ENCODE measurements around the gene ABCD1. TPM values are rescaled to one million over a fixed set of nuclear protein-coding genes. Genes with fewer than 3 reads are reported as not detected.

ABCD1 gene
- total RNA-seq, 1 experiment from 2014 or later, result 39.1 TPM

DNA sequence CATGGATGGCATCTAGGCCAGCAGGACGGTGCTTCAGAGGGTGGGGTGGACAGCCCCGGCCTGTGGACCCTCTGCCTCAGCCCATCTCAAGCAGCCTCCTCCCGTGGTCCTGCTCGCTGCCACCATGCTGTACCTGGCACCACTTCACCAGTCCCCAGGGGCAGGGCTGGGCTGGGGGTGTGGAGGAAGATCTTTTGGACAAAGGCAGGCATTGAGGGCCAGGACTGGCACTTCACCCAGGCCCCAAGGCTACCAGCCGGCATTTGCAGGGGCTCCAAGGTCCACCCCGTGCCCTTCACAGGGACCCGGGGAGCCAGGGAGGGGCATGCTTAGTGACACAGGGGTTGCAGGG is 40.1 kb downstream of the ABCD1 start:
- peak; percentile 4 for DNase-seq (ENCODE audit: low read depth, low spot score)
- in situ Hi-C loops (cut with HindIII; ENCODE audit: low pct_unique_long_range_greater_than_20kb, low sequenced_read_pairs), result no loop called here

DNA sequence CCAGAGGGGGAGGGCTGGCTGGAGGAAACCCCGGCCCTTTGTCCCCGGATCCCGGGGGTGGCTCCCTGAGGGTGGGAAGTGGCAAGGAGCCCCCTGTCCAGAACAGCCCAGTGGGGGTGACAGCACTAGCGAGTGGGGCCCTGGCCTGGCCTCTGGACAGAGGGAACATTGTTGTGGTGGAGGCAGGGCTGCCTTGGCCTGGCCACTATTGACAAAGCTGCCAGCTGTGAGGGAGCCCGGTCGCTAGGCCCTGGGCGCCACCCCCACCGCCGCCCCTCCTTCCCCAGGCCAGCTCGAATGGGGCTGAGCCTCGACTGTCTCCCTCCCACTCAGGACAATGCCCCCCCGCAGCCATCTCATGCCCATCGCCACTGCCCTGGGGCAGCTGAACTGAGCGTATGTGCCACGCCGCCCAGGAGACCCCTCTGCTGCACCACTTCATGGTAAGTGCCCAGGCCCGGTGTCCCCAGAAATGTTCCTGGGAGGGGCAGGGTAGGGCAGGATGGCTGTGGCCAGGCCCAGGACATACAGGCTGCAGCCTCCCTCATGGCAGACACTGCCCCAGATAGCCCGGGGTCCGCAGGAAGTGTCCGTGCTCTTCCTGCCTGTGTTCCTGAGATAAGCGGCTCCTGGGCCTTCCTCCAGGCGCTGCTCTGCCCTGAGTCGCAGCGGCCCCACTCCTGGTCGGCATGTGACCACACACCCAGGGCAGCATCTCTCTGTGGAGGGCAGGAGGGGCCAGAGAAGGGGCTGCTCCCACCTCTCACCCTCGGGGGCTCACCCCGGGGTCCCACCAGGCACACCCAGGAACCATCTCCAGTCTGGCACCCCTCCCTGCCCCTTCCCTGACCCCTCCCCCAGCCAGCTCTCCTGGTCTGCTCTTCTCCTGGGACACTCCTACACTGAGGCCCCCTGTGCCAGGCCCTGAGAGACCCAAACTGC is 40.8 kb downstream of the ABCD1 start:
- DNase-seq (ENCODE audit: low read depth, low spot score), result peak; percentile 20
- in situ Hi-C loops (cut with HindIII; ENCODE audit: low pct_unique_long_range_greater_than_20kb, low sequenced_read_pairs), result no loop called here

DNA sequence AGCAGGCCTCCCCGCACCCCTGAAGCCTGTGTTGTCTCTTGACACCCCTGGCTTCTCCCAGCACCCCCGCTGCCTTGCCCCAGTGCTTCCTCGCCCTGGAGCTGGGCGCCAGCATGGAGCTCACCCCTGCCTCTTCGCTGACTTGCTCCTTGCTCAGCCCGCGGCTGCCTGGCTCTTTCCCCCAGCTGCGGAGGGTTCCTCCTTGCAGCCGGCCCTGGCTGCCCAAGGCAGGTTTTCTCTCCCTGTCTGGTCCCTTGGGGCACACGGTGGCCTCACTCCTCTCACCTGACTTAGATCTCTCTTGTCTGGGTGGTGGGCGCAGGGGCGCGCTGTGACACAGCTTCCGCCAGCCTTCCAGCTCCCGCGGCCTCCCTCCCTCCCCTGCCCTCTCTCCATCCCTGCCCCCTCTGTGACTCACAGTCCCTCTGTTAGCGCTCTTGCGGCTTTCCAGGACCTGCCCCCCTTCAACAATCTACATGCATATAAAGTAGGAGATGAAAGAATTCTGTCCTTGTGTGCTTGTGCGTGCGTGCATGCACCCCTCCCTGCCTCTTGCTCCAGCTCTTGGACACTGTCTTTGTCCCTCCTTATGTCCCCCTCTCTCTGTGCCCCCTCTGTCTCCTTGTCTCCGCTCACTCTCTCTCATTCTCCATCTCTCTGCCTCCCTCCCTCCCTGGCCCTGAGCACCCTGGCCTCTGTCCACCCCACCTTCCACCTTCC is 41.6 kb downstream of the ABCD1 start:
- DNase-seq (ENCODE audit: low read depth, low spot score), result peak; percentile 31
- in situ Hi-C loops (cut with HindIII; ENCODE audit: low pct_unique_long_range_greater_than_20kb, low sequenced_read_pairs), result no loop called here

DNA sequence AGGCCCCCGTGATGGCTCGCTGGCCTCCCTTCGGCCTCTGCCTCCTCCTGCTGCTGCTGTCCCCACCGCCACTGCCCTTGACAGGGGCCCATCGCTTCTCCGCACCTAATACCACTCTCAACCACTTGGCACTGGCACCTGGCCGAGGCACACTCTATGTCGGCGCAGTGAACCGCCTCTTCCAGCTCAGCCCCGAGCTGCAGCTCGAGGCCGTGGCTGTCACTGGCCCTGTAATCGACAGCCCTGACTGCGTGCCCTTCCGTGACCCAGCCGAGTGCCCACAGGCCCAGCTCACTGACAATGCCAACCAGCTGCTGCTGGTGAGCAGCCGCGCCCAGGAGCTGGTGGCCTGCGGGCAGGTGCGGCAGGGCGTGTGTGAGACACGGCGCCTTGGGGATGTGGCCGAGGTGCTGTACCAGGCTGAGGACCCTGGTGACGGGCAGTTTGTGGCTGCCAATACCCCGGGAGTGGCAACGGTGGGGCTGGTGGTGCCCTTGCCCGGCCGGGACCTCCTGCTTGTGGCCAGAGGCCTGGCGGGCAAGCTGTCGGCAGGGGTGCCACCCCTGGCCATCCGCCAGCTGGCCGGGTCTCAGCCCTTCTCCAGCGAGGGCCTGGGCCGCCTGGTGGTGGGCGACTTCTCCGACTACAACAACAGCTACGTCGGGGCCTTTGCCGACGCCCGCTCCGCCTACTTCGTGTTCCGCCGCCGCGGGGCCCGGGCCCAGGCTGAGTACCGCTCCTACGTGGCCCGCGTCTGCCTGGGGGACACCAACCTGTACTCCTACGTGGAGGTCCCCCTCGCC is 42.4 kb downstream of the ABCD1 start:
- DNase-seq (ENCODE audit: low read depth, low spot score), result no peak
- in situ Hi-C loops (cut with HindIII; ENCODE audit: low pct_unique_long_range_greater_than_20kb, low sequenced_read_pairs), result no loop called here

DNA sequence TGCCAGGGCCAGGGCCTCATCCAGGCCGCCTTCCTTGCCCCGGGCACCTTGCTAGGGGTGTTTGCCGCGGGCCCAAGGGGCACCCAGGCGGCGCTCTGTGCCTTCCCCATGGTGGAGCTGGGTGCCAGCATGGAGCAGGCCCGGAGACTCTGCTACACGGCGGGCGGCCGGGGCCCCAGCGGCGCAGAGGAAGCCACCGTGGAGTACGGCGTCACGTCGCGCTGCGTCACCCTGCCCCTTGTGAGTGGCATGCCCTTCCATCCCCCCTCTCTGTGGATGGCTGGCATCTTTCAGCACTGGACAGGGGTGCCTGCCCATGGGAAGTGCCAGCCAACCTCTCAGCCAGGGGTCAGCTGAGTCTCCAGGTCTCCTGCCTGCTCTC is 43.0 kb downstream of the ABCD1 start:
- DNase-seq (ENCODE audit: low read depth, low spot score), result no peak
- in situ Hi-C loops (cut with HindIII; ENCODE audit: low pct_unique_long_range_greater_than_20kb, low sequenced_read_pairs), result no loop called here

DNA sequence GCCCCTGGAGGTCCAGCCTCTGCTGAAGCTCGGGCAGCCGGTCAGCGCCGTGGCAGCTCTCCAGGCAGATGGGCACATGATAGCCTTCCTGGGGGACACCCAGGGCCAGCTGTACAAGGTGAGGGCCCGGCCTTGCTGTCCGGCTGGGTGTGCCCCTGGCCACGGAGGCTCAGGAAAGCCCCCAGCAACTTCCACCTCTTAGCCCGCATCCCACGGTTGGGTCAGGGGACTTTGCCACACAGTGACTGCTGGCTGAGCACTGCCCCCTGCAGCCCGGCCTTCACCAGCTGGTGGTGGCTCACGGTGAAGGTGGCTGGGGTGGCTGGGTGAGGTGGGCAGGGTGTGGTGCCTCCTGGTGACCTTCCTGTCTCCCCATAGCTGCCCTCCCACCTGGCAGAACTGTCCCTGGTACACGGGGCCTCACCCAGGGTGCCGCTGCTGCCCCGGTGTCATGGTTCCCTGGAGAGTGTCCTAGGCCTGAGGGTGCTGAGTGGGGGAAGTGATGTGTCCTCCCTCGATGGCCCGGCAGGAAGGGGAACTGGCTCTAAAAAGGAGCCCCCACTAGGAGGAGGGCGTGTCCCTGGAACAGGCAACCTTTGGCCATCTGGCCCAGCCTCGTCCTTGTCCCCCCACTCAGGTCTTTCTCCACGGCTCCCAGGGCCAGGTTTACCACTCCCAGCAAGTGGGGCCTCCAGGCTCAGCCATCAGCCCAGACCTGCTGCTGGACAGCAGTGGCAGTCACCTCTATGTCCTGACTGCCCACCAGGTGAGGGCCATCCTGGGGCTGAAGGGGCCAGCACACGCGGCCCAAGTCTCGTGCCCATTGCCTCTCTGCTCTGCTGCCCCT is 43.9 kb downstream of the ABCD1 start:
- no peak for DNase-seq (ENCODE audit: low read depth, low spot score)

DNA sequence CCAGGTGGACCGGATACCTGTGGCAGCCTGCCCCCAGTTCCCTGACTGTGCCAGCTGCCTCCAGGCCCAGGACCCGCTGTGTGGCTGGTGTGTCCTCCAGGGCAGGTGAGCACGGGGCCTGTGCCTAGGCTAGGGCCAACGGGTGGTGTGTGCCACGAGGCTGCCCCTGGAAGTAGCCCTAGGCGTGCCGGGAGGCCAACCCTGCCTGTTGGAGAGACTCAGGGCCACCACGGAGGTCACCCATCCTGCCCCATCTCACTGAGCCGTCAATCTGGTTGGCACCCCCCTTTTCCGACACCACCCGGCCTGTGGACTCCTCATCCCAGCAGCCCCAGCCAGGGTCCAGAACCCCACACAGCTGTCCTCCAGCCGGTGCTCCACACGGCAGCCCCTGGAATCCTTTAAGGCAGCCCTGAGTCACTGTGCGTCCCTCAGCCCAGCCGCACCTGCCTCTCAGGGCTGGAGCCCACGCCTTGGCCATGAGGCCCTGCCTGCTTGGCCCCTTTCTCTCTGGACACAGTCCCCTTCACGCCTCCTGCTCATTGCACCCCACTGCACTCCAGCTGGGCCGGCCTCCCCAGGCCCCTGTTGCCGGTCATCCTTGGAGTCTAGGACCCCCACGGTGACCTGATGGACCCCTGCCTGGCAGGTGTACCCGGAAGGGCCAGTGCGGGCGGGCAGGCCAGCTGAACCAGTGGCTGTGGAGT is 44.7 kb downstream of the ABCD1 start:
- no peak for DNase-seq (ENCODE audit: low read depth, low spot score)
- in situ Hi-C loops (cut with HindIII; ENCODE audit: low pct_unique_long_range_greater_than_20kb, low sequenced_read_pairs), result no loop called here

More for the DNA sequence above, 43.9 kb downstream of the ABCD1 start:
- in situ Hi-C loops (cut with HindIII; ENCODE audit: low pct_unique_long_range_greater_than_20kb, low sequenced_read_pairs), result no loop called here

DNA sequence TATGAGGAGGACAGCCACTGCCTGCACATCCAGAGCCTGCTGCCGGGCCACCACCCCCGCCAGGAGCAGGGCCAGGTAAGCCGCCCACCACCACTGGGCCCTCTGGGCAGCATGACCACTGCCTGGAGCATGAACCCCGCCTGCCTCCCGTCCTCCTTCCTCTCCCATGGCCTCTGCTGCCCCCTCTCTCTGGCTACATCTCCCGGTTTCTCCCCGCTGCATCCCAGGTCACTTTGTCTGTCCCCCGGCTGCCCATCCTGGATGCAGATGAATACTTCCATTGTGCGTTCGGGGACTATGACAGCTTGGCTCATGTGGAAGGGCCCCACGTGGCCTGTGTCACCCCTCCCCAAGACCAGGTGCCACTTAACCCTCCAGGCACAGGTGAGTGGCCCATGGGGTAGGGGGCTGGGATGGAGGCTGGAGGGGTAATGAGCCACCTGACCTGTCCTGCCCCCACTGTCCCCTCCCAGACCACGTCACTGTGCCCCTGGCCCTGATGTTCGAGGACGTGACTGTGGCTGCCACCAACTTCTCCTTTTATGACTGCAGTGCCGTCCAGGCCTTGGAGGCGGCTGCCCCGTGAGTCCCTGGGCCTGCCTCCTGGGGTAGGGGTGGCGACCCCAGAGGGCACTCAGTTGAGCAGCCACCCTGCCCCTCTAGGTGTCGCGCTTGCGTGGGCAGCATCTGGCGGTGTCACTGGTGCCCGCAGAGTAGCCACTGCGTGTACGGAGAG is 45.4 kb downstream of the ABCD1 start:
- in situ Hi-C loops (cut with HindIII; ENCODE audit: low pct_unique_long_range_greater_than_20kb, low sequenced_read_pairs), result no loop called here
- no peak for DNase-seq (ENCODE audit: low read depth, low spot score)

DNA sequence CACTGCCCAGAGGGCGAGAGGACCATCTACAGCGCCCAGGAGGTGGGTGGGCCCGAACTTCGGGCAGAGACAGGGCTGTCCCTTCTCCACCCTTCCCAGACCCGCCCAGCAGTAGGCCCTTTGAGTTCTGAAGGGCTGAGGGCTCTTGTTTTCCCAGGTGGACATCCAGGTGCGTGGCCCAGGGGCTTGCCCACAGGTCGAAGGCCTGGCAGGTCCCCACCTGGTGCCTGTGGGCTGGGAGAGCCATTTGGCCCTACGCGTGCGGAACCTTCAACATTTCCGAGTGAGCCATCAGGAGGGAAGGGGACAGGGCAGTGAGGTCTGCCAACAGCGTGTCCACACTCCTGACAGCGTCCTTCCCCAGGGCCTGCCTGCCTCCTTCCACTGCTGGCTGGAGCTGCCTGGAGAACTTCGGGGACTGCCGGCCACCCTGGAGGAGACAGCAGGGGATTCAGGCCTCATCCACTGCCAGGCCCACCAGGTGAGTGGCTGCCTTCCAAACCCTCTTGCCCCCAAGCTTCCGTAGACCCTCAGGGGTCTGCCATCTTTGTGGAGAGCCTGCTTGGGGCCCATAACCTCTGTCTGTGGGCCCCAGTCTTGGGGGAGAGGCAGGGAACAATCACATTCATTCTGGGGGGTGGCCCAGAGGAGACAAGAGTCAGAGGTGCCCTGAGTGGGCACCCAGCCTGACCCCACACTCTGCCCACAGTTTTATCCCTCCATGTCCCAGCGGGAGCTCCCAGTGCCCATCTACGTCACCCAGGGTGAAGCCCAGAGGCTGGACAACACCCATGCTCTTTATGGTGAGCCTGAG is 46.2 kb downstream of the ABCD1 start:
- no peak for DNase-seq (ENCODE audit: low read depth, low spot score)
- in situ Hi-C loops (cut with HindIII; ENCODE audit: low pct_unique_long_range_greater_than_20kb, low sequenced_read_pairs), result no loop called here

DNA sequence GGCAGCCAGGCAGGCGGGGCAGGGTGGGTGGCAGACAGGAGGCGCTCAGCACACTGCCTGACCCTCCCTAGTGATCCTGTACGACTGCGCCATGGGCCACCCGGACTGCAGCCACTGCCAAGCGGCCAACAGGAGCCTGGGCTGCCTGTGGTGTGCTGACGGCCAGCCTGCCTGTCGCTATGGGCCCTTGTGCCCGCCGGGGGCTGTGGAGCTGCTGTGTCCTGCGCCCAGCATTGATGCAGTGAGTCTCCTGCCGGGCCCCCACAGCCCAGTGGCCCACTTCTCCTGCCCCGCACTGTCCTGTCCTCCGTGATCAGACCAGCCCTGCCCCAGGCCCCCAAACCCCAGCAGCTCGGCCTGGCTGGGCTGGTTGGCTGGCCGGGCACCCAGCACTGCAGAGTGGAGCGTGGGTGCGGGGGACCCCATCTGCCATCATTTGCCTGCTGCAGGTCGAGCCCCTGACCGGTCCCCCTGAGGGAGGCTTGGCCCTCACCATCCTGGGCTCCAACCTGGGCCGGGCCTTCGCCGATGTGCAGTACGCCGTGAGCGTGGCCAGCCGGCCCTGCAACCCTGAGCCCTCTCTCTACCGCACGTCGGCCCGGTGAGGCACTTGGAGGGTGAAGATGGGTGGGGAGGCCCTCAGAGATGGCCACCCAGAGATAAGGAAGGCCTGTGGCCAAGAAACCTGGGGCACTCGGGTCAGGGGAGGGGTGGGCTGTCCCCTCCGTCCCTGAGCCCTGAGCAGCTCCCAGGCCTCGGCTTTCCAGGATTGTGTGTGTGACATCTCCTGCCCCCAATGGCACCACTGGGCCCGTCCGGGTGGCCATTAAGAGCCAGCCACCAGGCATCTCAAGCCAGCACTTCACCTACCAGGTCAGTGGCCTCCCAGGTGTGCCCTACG is 47.0 kb downstream of the ABCD1 start:
- in situ Hi-C loops (cut with HindIII; ENCODE audit: low pct_unique_long_range_greater_than_20kb, low sequenced_read_pairs), result no loop called here
- no peak for DNase-seq (ENCODE audit: low read depth, low spot score)

DNA sequence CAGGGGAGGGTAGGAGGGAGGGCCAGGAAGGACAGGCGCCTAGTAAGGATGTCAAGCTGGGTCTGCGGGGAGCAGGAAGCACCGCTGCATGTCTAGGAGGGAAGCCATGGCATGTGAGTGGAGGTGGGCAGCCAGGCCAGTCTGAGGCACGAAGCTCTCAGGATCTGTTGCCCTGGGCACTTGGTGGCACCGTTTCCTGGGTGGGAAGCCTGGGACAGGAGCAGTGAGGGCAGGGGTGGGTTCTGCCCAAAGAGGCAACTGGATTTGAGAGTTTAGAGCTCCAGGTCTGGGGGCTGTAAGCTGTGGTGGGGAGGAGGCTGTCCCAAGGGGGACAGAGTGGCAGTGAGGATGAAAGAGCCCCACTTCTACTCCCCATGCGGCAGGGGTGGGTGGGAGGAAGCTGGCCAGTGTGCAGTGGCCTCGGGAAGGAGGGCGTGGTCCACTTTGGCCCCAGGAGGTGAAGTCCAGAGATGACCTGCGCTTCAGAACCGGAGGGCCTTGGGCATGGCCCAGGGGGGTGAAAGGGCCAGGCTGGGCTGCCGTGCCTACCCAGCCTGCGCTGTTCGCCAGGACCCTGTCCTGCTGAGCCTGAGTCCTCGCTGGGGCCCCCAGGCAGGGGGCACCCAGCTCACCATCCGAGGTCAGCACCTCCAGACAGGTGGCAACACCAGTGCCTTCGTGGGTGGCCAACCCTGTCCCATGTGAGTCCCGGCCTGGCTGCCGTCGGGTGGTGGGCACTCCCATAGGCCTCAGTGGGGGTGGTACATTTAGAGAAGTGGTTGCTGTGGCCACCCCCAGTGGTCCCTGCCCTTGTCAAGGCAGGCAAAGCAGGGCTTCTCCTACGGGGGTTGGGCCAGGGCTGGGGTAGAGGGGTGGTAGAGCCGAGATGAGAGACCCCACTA is 47.9 kb downstream of the ABCD1 start:
- in situ Hi-C loops (cut with HindIII; ENCODE audit: low pct_unique_long_range_greater_than_20kb, low sequenced_read_pairs), result no loop called here
- DNase-seq (ENCODE audit: low read depth, low spot score), result no peak

DNA sequence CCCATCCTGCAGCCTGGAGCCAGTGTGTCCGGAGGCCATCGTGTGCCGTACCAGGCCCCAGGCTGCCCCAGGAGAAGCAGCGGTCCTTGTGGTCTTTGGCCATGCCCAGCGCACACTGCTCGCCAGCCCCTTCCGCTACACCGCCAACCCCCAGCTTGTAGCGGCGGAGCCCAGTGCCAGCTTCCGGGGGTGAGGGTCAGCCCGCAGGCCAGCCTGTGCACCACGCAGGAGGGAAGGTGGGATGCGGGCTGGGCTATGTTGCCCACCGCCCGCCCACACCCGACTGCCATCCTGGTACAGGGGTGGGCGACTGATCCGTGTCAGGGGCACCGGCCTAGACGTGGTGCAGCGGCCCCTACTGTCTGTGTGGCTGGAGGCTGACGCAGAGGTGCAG is 48.6 kb downstream of the ABCD1 start:
- DNase-seq (ENCODE audit: low read depth, low spot score), result no peak
- in situ Hi-C loops (cut with HindIII; ENCODE audit: low pct_unique_long_range_greater_than_20kb, low sequenced_read_pairs), result no loop called here

DNA sequence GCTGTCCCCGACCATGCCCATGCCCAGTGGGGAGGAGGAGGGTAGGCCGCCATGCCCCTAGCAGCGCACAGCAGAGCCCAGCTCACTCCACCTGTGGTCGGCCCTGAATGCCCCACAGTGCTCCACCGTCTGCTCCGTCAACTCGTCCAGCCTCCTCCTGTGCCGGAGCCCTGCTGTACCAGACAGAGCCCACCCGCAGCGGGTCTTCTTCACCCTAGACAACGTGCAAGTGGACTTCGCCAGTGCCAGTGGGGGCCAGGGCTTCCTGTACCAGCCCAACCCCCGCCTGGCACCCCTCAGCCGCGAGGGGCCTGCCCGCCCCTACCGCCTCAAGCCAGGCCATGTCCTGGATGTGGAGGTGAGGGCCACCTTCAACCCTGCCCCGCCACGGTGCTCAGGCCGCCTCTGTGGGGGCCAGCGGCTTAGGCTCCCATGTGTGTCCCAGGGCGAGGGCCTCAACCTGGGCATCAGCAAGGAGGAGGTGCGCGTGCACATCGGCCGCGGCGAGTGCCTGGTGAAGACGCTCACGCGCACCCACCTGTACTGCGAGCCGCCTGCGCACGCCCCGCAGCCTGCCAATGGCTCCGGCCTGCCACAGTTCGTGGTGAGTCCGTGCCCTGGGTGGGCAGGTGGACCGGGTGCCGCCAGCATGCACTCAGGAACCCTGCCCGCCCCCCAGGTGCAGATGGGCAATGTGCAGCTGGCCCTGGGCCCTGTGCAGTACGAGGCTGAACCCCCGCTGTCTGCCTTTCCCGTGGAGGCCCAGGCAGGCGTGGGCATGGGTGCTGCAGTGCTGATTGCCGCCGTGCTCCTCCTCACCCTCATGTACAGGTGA is 49.3 kb downstream of the ABCD1 start:
- DNase-seq (ENCODE audit: low read depth, low spot score), result no peak
- in situ Hi-C loops (cut with HindIII; ENCODE audit: low pct_unique_long_range_greater_than_20kb, low sequenced_read_pairs), result no loop called here

Data from SK-MEL-5 (cell line).